ENCODE results near the gene HIF3A.

Gene HIF3A

DNA sequence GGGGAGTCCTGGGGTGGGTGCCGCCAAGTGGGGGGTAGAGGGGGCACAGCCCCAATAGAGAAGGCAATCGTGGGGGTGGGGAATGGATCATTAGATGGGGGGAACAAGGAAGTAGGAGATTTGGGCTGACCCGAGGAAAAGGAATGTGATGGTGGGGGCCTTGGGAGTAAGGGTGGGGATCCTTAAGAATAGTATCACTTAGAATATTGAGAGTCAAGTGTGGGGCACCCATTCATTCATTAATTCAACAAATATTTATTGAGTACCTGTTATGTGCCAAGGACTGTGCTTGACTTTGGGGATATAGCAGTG is 50.7 kb downstream of the HIF3A start:
- H3F3A ChIP-seq (ENCODE audit: insufficient read depth, low read length): no peaks in the 10 kb centered on the region
- no peak overlapping the region for H2AFZ ChIP-seq (ENCODE audit: low read length)
- peak overlapping the region; percentile 69 for H3K27ac ChIP-seq (ENCODE audit: low read depth, low read length, poor library complexity, severe bottlenecking)
- H3K27me3 ChIP-seq (ENCODE audit: insufficient read depth, low read length): no peaks in the 10 kb centered on the region
- no peaks in the 10 kb centered on the region for H3K9me2 ChIP-seq (ENCODE audit: low read depth, low read length)
- no peaks in the 10 kb centered on the region for H3K9me3 ChIP-seq (ENCODE audit: low read length)
- H3K4me1 ChIP-seq (ENCODE audit: insufficient read depth, low read length, severe bottlenecking): peaks cover 49% of the 10 kb centered on the region
- peak overlapping the region; percentile 92 for H3K4me3 ChIP-seq (ENCODE audit: low read depth, low read length, poor library complexity, severe bottlenecking)
- peak overlapping the region; percentile 97 for H3K9ac ChIP-seq (ENCODE audit: low read length)
- no peaks in the 10 kb centered on the region for H4K20me1 ChIP-seq (ENCODE audit: insufficient read depth, low read length)
- TF ChIP-seq, protein P1, sequence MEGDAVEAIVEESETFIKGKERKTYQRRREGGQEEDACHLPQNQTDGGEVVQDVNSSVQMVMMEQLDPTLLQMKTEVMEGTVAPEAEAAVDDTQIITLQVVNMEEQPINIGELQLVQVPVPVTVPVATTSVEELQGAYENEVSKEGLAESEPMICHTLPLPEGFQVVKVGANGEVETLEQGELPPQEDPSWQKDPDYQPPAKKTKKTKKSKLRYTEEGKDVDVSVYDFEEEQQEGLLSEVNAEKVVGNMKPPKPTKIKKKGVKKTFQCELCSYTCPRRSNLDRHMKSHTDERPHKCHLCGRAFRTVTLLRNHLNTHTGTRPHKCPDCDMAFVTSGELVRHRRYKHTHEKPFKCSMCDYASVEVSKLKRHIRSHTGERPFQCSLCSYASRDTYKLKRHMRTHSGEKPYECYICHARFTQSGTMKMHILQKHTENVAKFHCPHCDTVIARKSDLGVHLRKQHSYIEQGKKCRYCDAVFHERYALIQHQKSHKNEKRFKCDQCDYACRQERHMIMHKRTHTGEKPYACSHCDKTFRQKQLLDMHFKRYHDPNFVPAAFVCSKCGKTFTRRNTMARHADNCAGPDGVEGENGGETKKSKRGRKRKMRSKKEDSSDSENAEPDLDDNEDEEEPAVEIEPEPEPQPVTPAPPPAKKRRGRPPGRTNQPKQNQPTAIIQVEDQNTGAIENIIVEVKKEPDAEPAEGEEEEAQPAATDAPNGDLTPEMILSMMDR (IDR thresholded peaks at IDR 0.05; ENCODE audit: low read length): peak; percentile 0; the same call in 1 of the 2 replicates
- no peak for TF ChIP-seq EZH2 (IDR thresholded peaks at IDR 0.05; ENCODE audit: borderline replicate concordance, low read length)
- H3K79me2 ChIP-seq (ENCODE audit: insufficient read depth, low read length): peaks cover 24% of the 10 kb centered on the region
- H3K4me2 ChIP-seq (ENCODE audit: low read length): peak overlapping the region; percentile 99
- peaks cover 7% of the 10 kb centered on the region; the same call in 1 of the 2 replicates for H3K36me3 ChIP-seq (ENCODE audit: insufficient read depth, low read length)

DNA sequence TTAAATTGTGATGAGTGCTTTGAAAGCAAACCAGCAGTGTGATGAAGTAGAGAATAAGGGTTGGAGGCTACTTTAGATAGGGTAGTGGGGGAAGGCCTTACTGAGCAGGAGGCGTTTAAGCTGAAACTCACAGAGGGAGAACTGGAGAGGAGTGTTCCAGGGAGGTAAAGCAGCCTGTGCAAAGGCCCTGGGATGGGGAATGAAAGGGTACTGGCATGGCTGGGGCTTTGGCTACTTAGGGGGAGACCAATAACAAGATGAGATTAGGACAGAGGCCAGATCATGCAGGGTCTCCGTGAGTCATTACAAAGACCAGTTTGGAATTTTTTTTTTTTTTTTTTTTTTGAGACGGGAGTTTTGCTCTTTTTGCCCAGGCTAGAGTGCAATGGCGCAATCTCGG is 51.1 kb downstream of the HIF3A start:
- Histone ChIP-seq H3K4me2 (ENCODE audit: low read length) (peak overlapping the region; percentile 99), H3F3A (ENCODE audit: insufficient read depth, low read length) (no peaks in the 10 kb centered on the region), H3K9me3 (ENCODE audit: low read length) (no peaks in the 10 kb centered on the region), H2AFZ (ENCODE audit: low read length) (no peak overlapping the region), H3K4me1 (ENCODE audit: insufficient read depth, low read length, severe bottlenecking) (peaks cover 53% of the 10 kb centered on the region), H3K27me3 (ENCODE audit: insufficient read depth, low read length) (no peaks in the 10 kb centered on the region), H3K27ac (ENCODE audit: low read depth, low read length, poor library complexity, severe bottlenecking) (peak overlapping the region; percentile 69), H3K9ac (ENCODE audit: low read length) (peak overlapping the region; percentile 97), H3K36me3 (ENCODE audit: insufficient read depth, low read length) (peaks cover 9% of the 10 kb centered on the region; the same call in 1 of the 2 replicates), H4K20me1 (ENCODE audit: insufficient read depth, low read length) (no peaks in the 10 kb centered on the region), H3K4me3 (ENCODE audit: low read depth, low read length, poor library complexity, severe bottlenecking) (peak overlapping the region; percentile 92), H3K79me2 (ENCODE audit: insufficient read depth, low read length) (peaks cover 24% of the 10 kb centered on the region), H3K9me2 (ENCODE audit: low read depth, low read length) (no peaks in the 10 kb centered on the region)
- no peak for TF ChIP-seq EZH2 (IDR thresholded peaks at IDR 0.05; ENCODE audit: borderline replicate concordance, low read length)
- TF ChIP-seq, protein P1 (IDR thresholded peaks at IDR 0.05; ENCODE audit: low read length): no peak

DNA sequence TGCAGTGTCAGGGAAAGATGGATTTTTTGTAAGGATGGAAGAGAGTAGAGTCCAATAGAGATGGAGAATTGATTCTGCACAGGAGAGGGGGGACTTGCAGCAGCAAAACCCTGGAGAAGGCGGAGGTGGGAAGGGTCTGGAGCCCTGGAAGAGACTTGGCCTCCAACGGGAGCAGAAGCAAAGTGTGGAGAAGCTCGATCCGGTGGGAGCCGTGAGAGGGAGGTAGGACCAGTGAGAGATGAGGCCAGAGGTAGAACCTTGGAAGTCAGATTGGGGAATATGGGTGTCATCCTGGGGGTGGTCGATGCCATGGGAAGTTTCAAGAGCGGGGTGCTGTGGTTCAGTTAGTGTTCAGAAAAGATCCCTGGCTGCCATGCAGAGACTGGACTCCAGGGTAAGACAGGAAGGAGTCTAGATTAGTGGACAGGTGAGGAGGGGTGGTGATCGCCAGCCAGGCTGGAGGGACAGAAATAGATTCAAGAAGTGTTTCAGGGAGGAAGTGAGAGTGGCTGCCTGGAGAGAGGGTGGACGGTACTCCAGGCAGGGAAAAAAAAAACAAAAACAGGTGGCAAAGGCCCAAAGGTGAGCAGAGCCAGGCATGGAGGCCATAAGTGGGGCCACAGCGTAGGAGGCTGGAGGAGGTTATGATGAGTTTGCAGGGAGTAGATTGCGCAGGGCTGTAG is 52.6 kb downstream of the HIF3A start:
- H3K9me3 ChIP-seq (ENCODE audit: low read length): no peaks in the 10 kb centered on the region
- H3K9ac ChIP-seq (ENCODE audit: low read length): peak overlapping the region; percentile 66; the same call in 1 of the 2 replicates
- no peaks in the 10 kb centered on the region for H3K9me2 ChIP-seq (ENCODE audit: low read depth, low read length)
- TF ChIP-seq, protein P1 (IDR thresholded peaks at IDR 0.05; ENCODE audit: low read length): no peak
- TF ChIP-seq EZH2 (IDR thresholded peaks at IDR 0.05; ENCODE audit: borderline replicate concordance, low read length): no peak
- no peaks in the 10 kb centered on the region for H4K20me1 ChIP-seq (ENCODE audit: insufficient read depth, low read length)
- peak overlapping the region; percentile 52 for H3K4me2 ChIP-seq (ENCODE audit: low read length)
- no peaks in the 10 kb centered on the region for H3K27me3 ChIP-seq (ENCODE audit: insufficient read depth, low read length)
- H3K4me1 ChIP-seq (ENCODE audit: insufficient read depth, low read length, severe bottlenecking): peaks cover 56% of the 10 kb centered on the region
- peak overlapping the region; percentile 93 for H3K27ac ChIP-seq (ENCODE audit: low read depth, low read length, poor library complexity, severe bottlenecking)
- H3K79me2 ChIP-seq (ENCODE audit: insufficient read depth, low read length): peaks cover 24% of the 10 kb centered on the region
- peaks cover 22% of the 10 kb centered on the region for H3K36me3 ChIP-seq (ENCODE audit: insufficient read depth, low read length)
- no peaks in the 10 kb centered on the region for H3F3A ChIP-seq (ENCODE audit: insufficient read depth, low read length)
- no peak overlapping the region for H2AFZ ChIP-seq (ENCODE audit: low read length)
- peak overlapping the region; percentile 53 for H3K4me3 ChIP-seq (ENCODE audit: low read depth, low read length, poor library complexity, severe bottlenecking)
